ENCODE data around the gene CNNM2.

DNA sequence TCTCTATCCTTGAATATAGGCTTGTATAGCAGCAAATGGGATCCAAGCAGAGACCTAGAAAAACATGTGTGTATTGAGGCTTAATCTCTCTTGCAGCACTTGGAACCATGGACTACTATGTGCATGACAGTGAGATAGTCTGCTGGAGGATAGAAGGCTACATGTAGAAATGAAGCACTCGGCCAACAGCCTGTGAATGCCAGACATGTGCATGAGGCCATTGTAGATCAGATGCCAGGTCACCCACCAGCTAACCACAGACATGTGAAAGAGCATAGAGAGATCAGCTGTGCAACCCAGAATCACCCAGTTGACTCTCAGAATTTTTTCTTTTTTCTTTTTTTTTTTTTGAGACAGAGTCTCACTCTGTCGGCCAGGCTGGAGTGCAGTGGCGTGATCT, 184.1 kb downstream of the CNNM2 start:
- TF ChIP-seq, protein P1, sequence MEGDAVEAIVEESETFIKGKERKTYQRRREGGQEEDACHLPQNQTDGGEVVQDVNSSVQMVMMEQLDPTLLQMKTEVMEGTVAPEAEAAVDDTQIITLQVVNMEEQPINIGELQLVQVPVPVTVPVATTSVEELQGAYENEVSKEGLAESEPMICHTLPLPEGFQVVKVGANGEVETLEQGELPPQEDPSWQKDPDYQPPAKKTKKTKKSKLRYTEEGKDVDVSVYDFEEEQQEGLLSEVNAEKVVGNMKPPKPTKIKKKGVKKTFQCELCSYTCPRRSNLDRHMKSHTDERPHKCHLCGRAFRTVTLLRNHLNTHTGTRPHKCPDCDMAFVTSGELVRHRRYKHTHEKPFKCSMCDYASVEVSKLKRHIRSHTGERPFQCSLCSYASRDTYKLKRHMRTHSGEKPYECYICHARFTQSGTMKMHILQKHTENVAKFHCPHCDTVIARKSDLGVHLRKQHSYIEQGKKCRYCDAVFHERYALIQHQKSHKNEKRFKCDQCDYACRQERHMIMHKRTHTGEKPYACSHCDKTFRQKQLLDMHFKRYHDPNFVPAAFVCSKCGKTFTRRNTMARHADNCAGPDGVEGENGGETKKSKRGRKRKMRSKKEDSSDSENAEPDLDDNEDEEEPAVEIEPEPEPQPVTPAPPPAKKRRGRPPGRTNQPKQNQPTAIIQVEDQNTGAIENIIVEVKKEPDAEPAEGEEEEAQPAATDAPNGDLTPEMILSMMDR (tag by site-specific recombination; IDR thresholded peaks at IDR 0.05): no peak
- TF ChIP-seq, protein P2, sequence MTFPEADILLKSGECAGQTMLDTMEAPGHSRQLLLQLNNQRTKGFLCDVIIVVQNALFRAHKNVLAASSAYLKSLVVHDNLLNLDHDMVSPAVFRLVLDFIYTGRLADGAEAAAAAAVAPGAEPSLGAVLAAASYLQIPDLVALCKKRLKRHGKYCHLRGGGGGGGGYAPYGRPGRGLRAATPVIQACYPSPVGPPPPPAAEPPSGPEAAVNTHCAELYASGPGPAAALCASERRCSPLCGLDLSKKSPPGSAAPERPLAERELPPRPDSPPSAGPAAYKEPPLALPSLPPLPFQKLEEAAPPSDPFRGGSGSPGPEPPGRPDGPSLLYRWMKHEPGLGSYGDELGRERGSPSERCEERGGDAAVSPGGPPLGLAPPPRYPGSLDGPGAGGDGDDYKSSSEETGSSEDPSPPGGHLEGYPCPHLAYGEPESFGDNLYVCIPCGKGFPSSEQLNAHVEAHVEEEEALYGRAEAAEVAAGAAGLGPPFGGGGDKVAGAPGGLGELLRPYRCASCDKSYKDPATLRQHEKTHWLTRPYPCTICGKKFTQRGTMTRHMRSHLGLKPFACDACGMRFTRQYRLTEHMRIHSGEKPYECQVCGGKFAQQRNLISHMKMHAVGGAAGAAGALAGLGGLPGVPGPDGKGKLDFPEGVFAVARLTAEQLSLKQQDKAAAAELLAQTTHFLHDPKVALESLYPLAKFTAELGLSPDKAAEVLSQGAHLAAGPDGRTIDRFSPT (tag by site-specific recombination; IDR thresholded peaks at IDR 0.05): no peak
- TF ChIP-seq, protein P3, sequence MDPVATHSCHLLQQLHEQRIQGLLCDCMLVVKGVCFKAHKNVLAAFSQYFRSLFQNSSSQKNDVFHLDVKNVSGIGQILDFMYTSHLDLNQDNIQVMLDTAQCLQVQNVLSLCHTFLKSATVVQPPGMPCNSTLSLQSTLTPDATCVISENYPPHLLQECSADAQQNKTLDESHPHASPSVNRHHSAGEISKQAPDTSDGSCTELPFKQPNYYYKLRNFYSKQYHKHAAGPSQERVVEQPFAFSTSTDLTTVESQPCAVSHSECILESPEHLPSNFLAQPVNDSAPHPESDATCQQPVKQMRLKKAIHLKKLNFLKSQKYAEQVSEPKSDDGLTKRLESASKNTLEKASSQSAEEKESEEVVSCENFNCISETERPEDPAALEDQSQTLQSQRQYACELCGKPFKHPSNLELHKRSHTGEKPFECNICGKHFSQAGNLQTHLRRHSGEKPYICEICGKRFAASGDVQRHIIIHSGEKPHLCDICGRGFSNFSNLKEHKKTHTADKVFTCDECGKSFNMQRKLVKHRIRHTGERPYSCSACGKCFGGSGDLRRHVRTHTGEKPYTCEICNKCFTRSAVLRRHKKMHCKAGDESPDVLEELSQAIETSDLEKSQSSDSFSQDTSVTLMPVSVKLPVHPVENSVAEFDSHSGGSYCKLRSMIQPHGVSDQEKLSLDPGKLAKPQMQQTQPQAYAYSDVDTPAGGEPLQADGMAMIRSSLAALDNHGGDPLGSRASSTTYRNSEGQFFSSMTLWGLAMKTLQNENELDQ (tag by site-specific recombination; IDR thresholded peaks at IDR 0.05; ENCODE audit: low read depth): no peak
- TF ChIP-seq ZXDB (tag by site-specific recombination; IDR thresholded peaks at IDR 0.05): no peak
- TF ChIP-seq, protein P4, sequence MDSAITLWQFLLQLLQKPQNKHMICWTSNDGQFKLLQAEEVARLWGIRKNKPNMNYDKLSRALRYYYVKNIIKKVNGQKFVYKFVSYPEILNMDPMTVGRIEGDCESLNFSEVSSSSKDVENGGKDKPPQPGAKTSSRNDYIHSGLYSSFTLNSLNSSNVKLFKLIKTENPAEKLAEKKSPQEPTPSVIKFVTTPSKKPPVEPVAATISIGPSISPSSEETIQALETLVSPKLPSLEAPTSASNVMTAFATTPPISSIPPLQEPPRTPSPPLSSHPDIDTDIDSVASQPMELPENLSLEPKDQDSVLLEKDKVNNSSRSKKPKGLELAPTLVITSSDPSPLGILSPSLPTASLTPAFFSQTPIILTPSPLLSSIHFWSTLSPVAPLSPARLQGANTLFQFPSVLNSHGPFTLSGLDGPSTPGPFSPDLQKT (IDR thresholded peaks at IDR 0.05; ENCODE audit: borderline replicate concordance, low read depth, low read length): no peak
- TF ChIP-seq PRDM1 (tag by site-specific recombination; IDR thresholded peaks at IDR 0.05): no peak
- TF ChIP-seq, protein P5, sequence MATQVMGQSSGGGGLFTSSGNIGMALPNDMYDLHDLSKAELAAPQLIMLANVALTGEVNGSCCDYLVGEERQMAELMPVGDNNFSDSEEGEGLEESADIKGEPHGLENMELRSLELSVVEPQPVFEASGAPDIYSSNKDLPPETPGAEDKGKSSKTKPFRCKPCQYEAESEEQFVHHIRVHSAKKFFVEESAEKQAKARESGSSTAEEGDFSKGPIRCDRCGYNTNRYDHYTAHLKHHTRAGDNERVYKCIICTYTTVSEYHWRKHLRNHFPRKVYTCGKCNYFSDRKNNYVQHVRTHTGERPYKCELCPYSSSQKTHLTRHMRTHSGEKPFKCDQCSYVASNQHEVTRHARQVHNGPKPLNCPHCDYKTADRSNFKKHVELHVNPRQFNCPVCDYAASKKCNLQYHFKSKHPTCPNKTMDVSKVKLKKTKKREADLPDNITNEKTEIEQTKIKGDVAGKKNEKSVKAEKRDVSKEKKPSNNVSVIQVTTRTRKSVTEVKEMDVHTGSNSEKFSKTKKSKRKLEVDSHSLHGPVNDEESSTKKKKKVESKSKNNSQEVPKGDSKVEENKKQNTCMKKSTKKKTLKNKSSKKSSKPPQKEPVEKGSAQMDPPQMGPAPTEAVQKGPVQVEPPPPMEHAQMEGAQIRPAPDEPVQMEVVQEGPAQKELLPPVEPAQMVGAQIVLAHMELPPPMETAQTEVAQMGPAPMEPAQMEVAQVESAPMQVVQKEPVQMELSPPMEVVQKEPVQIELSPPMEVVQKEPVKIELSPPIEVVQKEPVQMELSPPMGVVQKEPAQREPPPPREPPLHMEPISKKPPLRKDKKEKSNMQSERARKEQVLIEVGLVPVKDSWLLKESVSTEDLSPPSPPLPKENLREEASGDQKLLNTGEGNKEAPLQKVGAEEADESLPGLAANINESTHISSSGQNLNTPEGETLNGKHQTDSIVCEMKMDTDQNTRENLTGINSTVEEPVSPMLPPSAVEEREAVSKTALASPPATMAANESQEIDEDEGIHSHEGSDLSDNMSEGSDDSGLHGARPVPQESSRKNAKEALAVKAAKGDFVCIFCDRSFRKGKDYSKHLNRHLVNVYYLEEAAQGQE (tag by site-specific recombination; IDR thresholded peaks at IDR 0.05): no peak
- no peak for TF ChIP-seq ZNF830 (tag by site-specific recombination; IDR thresholded peaks at IDR 0.05; ENCODE audit: low read depth)
- TF ChIP-seq ZBTB48 (tag by site-specific recombination; IDR thresholded peaks at IDR 0.05): no peak
- TF ChIP-seq ZFHX2 (tag by site-specific recombination; conservative IDR thresholded peaks at IDR 0.05): no peak
- no peak for TF ChIP-seq ZNF211 (tag by site-specific recombination; IDR thresholded peaks at IDR 0.05; ENCODE audit: low read depth)
- TF ChIP-seq ZNF221 (tag by site-specific recombination; IDR thresholded peaks at IDR 0.05; ENCODE audit: borderline replicate concordance): no peak
- TF ChIP-seq, protein P6, sequence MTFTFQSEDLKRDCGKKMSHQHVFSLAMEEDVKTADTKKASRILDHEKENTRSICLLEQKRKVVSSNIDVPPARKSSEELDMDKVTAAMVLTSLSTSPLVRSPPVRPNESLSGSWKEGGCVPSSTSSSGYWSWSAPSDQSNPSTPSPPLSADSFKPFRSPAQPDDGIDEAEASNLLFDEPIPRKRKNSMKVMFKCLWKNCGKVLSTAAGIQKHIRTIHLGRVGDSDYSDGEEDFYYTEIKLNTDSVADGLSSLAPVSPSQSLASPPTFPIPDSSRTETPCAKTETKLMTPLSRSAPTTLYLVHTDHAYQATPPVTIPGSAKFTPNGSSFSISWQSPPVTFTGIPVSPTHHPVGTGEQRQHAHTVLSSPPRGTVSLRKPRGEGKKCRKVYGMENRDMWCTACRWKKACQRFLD (tag by site-specific recombination; IDR thresholded peaks at IDR 0.05): no peak

Data from HEK293 (cell line).